ENCODE results near the gene SIGLEC7.

- TF ChIP-seq CTCF (IDR thresholded peaks at IDR 0.05; ENCODE audit: insufficient read depth, low read depth, low read length) = no peak
- TF ChIP-seq EZH2 (IDR thresholded peaks at IDR 0.05; ENCODE audit: insufficient read depth, low read length) = no peak
These were observed 43.2 kb downstream of the SIGLEC7 start for GRCh38 chr19:51185069-51185867.

Measured in astrocyte (in vitro differentiated cells and primary cell).